Thyroid gland (tissue), 4 donors: Measurements from ENCODE around the gene SFSWAP.

ENCODE experiments used
- CTCF ChIP-seq, 6 experiments: fragments of 200-600 bp in 3 of 6; fragments of 450-650 bp in 3 of 6; sonication (generic) in 3 of 6; IDR thresholded peaks; one replicate each; pipeline ENCODE4 v1.5.1; 2016 to 2019; ENCODE audit warnings: antibody characterized with exemption in 6 of 6, mild to moderate bottlenecking in 2 of 6, inconsistent platforms in 1 of 6, moderate library complexity in 1 of 6
- POLR2A ChIP-seq, 2 donors: fragments of 450-650 bp; IDR thresholded peaks; one replicate each; pipeline ENCODE4 v1.6.1; 2017; ENCODE audit warnings: antibody characterized with exemption in 2 of 2, mild to moderate bottlenecking in 2 of 2, moderate library complexity in 1 of 2

DNA sequence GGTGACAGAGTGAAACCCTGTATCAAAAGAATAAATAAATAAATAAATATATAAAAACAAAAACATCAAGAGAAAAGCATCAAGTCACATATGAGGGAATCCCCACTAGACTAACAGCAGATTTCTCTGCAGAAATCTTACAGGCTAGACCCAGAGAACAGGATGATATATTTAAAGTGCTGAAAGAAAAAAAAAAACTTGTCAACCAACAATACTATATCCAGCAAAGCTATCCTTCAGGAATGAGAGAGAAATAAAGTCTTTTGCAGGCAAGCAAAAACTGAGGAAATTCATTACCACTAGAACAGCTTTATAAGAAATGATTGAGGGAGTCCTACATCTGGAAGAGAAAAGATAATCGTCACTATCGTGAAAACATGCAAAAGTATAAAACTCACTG, 6.4 kb upstream of the SFSWAP start:
- TF ChIP-seq CTCF (IDR thresholded peaks at IDR 0.05): no peak
- TF ChIP-seq POLR2A (IDR thresholded peaks at IDR 0.05): no peak
